PFSK-1 (cell line): Measurements from ENCODE around the gene GRIN3A.

ENCODE experiments used
- FOXP2 ChIP-seq: optimal IDR thresholded peaks from 2 replicates; pipeline ENCODE3; 2011; ENCODE audit warnings: borderline replicate concordance, control low read depth, inconsistent platforms; ENCODE audit not compliant: insufficient read depth; ENCODE audit errors: extremely low read length, extremely low read depth
- POLR2AphosphoS5 ChIP-seq: IDR thresholded peaks from 2 replicates; pipeline ENCODE4 v1.6.1; 2012; ENCODE audit warnings: low read depth, mild to moderate bottlenecking, control low read depth, low read length, moderate library complexity
- SIN3A ChIP-seq: IDR thresholded peaks from 2 replicates; pipeline ENCODE4 v1.6.1; 2012; ENCODE audit warnings: mild to moderate bottlenecking, low read length, moderate library complexity, borderline replicate concordance; ENCODE audit not compliant: insufficient read depth
- TAF1 ChIP-seq: IDR thresholded peaks from 2 replicates; pipeline ENCODE4 v1.6.1; 2012; ENCODE audit warnings: low read length, control low read depth, borderline replicate concordance; ENCODE audit not compliant: insufficient read depth
- TF ChIP-seq, protein P1 (sequence below), 2 experiments: IDR thresholded peaks; 2 replicates each; pipeline versions ENCODE4 v1.6.1 to v1.8.0; 2011 to 2012; ENCODE audit warnings: low read depth in 2 of 2, low read length in 2 of 2, control low read depth in 1 of 2, inconsistent platforms in 1 of 2, mild to moderate bottlenecking in 1 of 2, moderate library complexity in 1 of 2; ENCODE audit not compliant: insufficient read depth in 1 of 2

DNA sequence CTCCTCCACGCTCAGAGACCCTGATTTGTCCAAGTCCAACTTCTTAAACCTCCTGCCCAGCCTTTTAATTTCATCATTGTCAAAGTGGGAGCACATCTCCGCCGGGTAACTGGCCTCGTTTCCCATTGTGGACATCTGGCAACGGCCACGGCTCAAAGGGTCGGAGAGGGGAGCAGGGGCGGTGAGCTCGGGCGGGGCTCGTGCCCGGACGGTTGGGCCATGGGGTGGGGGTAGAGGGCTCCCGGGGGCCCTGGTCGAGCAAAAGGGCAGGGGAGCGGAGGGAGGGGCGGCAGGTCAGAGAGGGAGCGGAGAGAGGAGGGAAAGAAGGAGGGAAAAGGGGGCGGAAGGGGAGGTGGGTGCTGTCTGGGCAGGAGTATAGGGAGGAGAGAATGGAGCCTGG lies 143.7 kb downstream of the GRIN3A start, which contains the start of gene PPP3R2:
- TF ChIP-seq TAF1, result no peak
- TF ChIP-seq POLR2AphosphoS5, result no peak
- TF ChIP-seq, protein P1, sequence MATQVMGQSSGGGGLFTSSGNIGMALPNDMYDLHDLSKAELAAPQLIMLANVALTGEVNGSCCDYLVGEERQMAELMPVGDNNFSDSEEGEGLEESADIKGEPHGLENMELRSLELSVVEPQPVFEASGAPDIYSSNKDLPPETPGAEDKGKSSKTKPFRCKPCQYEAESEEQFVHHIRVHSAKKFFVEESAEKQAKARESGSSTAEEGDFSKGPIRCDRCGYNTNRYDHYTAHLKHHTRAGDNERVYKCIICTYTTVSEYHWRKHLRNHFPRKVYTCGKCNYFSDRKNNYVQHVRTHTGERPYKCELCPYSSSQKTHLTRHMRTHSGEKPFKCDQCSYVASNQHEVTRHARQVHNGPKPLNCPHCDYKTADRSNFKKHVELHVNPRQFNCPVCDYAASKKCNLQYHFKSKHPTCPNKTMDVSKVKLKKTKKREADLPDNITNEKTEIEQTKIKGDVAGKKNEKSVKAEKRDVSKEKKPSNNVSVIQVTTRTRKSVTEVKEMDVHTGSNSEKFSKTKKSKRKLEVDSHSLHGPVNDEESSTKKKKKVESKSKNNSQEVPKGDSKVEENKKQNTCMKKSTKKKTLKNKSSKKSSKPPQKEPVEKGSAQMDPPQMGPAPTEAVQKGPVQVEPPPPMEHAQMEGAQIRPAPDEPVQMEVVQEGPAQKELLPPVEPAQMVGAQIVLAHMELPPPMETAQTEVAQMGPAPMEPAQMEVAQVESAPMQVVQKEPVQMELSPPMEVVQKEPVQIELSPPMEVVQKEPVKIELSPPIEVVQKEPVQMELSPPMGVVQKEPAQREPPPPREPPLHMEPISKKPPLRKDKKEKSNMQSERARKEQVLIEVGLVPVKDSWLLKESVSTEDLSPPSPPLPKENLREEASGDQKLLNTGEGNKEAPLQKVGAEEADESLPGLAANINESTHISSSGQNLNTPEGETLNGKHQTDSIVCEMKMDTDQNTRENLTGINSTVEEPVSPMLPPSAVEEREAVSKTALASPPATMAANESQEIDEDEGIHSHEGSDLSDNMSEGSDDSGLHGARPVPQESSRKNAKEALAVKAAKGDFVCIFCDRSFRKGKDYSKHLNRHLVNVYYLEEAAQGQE (IDR thresholded peaks at IDR 0.05; ENCODE audit: insufficient read depth in 1 of 2, low read depth in 2 of 2, low read length in 2 of 2), result no peak
- no peak for TF ChIP-seq SIN3A
- no peak for TF ChIP-seq FOXP2
